Testis (tissue), 2 donors: ENCODE measurements around the gene TLCD1.

ENCODE experiments used
- CTCF ChIP-seq, 3 experiments: fragments of 450-650 bp in 2 of 3; fragments of 200-600 bp in 1 of 3; sonication (generic) in 1 of 3; IDR thresholded peaks; one replicate each; pipeline ENCODE4 v1.5.1; 2016 to 2019; ENCODE audit warnings: antibody characterized with exemption in 3 of 3, mild to moderate bottlenecking in 2 of 3, moderate library complexity in 1 of 3
- POLR2A ChIP-seq: fragments of 450-650 bp; IDR thresholded peaks from one replicate; pipeline ENCODE4 v1.6.1; 2017; ENCODE audit warnings: antibody characterized with exemption, mild to moderate bottlenecking, moderate library complexity

GRCh38 chr17:28675490-28675889, 50.5 kb downstream of the TLCD1 start:
- TF ChIP-seq CTCF (IDR thresholded peaks at IDR 0.05) (no peak), POLR2A (no peak)
